ENCODE data around the gene BMERB1. TPM values are rescaled to one million over a fixed set of nuclear protein-coding genes. Genes with fewer than 3 reads are reported as not detected.

The BMERB1 gene
- total RNA-seq, 1 donor from 2014 or later: 22.6 TPM

DNA sequence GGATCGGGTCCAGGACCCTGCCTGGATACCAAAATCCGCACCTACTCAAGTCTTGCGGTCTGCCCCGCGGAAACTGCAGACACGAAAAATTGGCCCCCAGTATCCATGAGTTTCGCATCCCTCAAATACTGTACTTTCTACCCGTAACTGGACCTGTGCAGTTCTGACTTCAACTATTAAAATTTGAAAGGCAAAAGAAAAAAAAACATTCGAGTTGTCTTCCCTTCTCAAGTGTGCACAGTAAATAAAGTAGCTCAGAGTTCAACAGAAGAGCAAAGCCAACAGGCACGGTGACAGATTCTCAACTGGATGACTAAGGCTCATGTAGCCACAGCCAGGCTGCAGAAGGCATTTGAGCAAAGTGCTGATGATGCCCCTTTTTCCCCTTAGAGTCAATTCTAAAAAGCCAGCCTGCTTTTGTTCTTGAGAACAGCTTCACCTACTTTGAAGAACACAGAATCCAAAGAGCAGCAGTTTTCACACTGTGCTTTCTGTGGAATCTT lies 176.0 kb downstream of the BMERB1 start:
- Histone ChIP-seq H3K9me3 (no peaks in the 10 kb centered on the region), H3K4me3 (no peak overlapping the region), H3K36me3 (peaks cover 91% of the 10 kb centered on the region), H3K4me1 (peaks cover 18% of the 10 kb centered on the region), H3K27me3 (no peaks in the 10 kb centered on the region), H3K27ac (no peak overlapping the region)
- DNase-seq (no peak), ATAC-seq (no peak)
- intact Hi-C loops (cut with DNase I): no loop called here
- TF ChIP-seq, protein P1, sequence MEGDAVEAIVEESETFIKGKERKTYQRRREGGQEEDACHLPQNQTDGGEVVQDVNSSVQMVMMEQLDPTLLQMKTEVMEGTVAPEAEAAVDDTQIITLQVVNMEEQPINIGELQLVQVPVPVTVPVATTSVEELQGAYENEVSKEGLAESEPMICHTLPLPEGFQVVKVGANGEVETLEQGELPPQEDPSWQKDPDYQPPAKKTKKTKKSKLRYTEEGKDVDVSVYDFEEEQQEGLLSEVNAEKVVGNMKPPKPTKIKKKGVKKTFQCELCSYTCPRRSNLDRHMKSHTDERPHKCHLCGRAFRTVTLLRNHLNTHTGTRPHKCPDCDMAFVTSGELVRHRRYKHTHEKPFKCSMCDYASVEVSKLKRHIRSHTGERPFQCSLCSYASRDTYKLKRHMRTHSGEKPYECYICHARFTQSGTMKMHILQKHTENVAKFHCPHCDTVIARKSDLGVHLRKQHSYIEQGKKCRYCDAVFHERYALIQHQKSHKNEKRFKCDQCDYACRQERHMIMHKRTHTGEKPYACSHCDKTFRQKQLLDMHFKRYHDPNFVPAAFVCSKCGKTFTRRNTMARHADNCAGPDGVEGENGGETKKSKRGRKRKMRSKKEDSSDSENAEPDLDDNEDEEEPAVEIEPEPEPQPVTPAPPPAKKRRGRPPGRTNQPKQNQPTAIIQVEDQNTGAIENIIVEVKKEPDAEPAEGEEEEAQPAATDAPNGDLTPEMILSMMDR (IDR thresholded peaks at IDR 0.05): no peak

DNA sequence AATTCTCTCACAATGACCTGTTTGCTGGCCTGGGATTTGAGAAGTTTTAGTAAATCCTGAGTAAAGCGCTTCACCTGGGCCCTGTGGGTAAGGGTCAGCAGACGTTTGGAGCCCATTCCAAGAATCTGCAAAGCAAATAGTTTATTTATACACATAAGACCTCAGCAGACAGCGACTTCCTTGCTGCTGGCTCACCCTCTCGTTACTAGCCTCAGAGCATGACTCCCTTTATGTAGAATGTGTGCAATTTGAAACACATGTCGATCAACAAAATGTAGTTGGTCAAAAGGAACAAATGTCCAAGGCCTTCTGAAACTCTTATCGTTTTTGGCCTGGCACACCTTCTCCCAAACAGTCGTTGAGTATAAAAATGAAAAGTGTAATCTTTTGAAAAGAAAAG lies 177.2 kb downstream of the BMERB1 start:
- Histone ChIP-seq H3K4me1 (peaks cover 18% of the 10 kb centered on the region), H3K4me3 (no peak overlapping the region), H3K9me3 (no peaks in the 10 kb centered on the region), H3K36me3 (peaks cover 97% of the 10 kb centered on the region), H3K27ac (no peak overlapping the region), H3K27me3 (no peaks in the 10 kb centered on the region)
- TF ChIP-seq, protein P1 (IDR thresholded peaks at IDR 0.05): no peak
- no peak for ATAC-seq
- DNase-seq: no peak
- intact Hi-C loops (cut with DNase I): no loop called here

DNA sequence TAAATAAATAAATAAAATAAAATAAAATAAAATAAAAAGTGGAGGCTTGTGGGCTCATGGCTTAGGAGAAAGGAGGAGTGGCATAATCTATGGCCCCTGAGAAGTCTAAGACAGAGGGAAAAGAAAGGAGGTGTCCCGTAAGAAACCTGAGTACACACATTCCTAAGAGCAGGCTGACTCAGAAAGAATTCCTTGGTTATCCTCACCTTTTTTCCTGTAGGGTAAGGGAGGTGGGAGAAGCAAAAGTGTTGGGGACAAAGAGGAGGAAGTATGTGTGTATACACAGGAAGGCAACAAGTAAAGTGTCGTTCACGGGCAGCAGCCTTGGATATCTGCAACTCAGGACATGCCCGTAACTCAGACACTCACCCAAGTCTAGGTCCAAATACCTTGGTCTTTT lies 179.3 kb downstream of the BMERB1 start:
- DNase-seq (no peak), ATAC-seq (no peak)
- peaks cover 97% of the 10 kb centered on the region for H3K36me3 ChIP-seq
- H3K9me3 ChIP-seq: no peaks in the 10 kb centered on the region
- H3K27me3 ChIP-seq: no peaks in the 10 kb centered on the region
- H3K4me3 ChIP-seq: no peak overlapping the region
- no peak overlapping the region for H3K27ac ChIP-seq
- H3K4me1 ChIP-seq: peaks cover 4% of the 10 kb centered on the region
- TF ChIP-seq, protein P1 (IDR thresholded peaks at IDR 0.05): no peak
- intact Hi-C loops (cut with DNase I): no loop called here

DNA sequence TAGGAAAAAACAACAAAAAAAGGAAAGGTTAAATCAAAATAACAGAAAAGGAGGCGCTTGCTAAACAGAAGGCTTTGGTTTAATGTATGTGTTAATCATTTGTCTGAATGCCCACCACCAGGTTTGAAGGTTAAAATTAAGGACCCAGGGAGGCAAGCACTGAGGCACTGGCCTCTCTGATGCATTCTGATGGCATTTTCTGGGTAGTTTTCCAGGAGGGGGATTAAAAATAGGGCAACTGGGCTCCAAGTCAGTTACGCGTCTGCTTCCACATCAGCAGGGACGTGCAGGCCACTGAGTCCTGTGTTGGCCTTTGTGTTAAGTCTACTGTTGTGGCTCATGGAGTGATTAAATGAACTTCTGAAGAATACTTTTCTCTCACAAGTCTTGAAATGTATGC lies 181.6 kb downstream of the BMERB1 start:
- Histone ChIP-seq H3K36me3 (peaks cover 97% of the 10 kb centered on the region), H3K27ac (no peak overlapping the region), H3K4me3 (no peak overlapping the region), H3K4me1 (no peaks in the 10 kb centered on the region), H3K27me3 (no peaks in the 10 kb centered on the region), H3K9me3 (no peaks in the 10 kb centered on the region)
- no peak for ATAC-seq
- no peak for DNase-seq
- intact Hi-C loops (cut with DNase I): no loop called here
- TF ChIP-seq, protein P1 (IDR thresholded peaks at IDR 0.05): no peak

DNA sequence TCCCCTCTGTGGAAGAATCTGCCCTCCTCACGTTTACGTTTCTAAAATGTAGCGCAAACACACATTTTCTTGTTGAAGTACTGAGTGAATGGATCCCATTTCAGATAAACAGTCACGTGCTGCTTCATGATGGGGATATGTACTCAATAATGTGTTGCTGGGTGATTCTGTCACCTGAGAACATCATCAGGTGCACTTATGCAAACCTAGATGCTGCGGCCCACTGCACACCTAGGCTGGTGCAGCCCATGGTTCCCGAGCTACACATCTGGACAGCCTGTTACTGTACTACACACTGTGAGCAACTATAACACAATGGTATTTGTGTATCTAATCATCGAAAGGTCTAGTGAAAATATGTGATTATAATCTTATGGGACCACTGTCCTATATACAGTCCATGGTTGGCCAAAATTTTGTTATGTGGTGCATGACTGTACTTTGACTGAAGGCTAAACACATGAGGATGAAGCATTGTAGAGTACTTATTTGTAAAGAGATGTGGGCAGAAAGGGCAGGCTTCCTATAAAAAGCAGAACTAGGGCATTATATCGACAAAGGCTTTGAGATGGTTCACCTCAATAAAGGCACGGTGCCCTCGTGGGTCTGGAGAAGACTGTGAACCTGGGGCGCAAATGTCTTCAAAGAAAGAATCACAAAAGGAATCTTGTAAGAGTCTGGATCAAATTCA lies 182.2 kb downstream of the BMERB1 start:
- TF ChIP-seq, protein P1 (IDR thresholded peaks at IDR 0.05): no peak
- ATAC-seq (no peak), DNase-seq (no peak)
- no peak overlapping the region for H3K4me3 ChIP-seq
- H3K36me3 ChIP-seq: peaks cover 97% of the 10 kb centered on the region
- no peaks in the 10 kb centered on the region for H3K9me3 ChIP-seq
- no peaks in the 10 kb centered on the region for H3K4me1 ChIP-seq
- no peaks in the 10 kb centered on the region for H3K27me3 ChIP-seq
- H3K27ac ChIP-seq: no peak overlapping the region
- intact Hi-C loops (cut with DNase I): no loop called here

All from upper lobe of right lung (tissue), 1 donor.